22Rv1 (cell line): Measurements from ENCODE around the gene DYNLT2.

Experiments
- ZFX ChIP-seq: fragments of 450-650 bp; IDR thresholded peaks from 2 replicates; pipeline ENCODE4 v1.6.1; 2017; ENCODE audit warnings: antibody characterized with exemption, borderline replicate concordance
- TF ChIP-seq, protein P1 (sequence below): fragments of 450-650 bp; IDR thresholded peaks from 2 replicates; pipeline ENCODE4 v1.5.1; 2017; ENCODE audit warnings: mild to moderate bottlenecking

DNA sequence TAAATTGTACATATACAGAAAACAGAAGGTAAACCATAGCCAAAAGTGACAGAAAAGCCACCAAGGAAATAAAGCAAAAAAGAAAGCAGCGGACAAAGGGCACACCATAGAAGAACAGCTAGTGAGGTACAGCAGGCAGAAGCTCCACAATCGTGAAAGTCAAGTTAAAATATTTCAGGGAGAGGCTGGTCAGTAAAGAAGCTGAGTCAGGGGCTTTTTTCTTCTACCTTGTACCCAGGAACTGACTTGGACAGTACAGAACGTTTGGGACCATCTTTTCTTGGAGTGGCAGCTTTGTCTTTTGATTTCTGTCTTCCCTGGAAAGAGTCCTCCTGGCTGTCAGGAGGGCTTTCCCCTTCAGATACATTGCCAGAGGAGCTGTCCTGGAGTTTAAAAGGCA is 41.4 kb downstream of the DYNLT2 start:
- TF ChIP-seq, protein P1, sequence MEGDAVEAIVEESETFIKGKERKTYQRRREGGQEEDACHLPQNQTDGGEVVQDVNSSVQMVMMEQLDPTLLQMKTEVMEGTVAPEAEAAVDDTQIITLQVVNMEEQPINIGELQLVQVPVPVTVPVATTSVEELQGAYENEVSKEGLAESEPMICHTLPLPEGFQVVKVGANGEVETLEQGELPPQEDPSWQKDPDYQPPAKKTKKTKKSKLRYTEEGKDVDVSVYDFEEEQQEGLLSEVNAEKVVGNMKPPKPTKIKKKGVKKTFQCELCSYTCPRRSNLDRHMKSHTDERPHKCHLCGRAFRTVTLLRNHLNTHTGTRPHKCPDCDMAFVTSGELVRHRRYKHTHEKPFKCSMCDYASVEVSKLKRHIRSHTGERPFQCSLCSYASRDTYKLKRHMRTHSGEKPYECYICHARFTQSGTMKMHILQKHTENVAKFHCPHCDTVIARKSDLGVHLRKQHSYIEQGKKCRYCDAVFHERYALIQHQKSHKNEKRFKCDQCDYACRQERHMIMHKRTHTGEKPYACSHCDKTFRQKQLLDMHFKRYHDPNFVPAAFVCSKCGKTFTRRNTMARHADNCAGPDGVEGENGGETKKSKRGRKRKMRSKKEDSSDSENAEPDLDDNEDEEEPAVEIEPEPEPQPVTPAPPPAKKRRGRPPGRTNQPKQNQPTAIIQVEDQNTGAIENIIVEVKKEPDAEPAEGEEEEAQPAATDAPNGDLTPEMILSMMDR, result no peak
- no peak for TF ChIP-seq ZFX
